ENCODE results near the gene TARS1. TPM values are rescaled to one million over a fixed set of nuclear protein-coding genes. Genes with fewer than 3 reads are reported as not detected.

Gene TARS1
- total and polyA plus RNA-seq, 5 donors from 2014 or later, result 46.7 to 71.3 (median 62.5) TPM

- DNase-seq (no peak), ATAC-seq (ENCODE audit: low read depth in 2 of 2) (no peak)
- H3K4me3 Mint-ChIP-seq, result no peak overlapping the region
- Histone ChIP-seq H3K27me3 (ENCODE audit: control insufficient read depth, insufficient read depth, low read length) (no peaks in the 10 kb centered on the region), H3K36me3 (ENCODE audit: control insufficient read depth, insufficient read depth, low read length) (peaks cover 17% of the 10 kb centered on the region), H3K4me1 (ENCODE audit: control insufficient read depth, insufficient read depth, low read length, poor library complexity, severe bottlenecking) (no peaks in the 10 kb centered on the region), H3K9me3 (ENCODE audit: control insufficient read depth in 2 of 2, low read length in 2 of 2) (no peaks in the 10 kb centered on the region), H3K27ac (ENCODE audit: insufficient read depth, low read length, poor library complexity, severe bottlenecking) (no peak overlapping the region), H3K4me3 (ENCODE audit: low read depth, low read length) (no peak overlapping the region)
- peaks cover 0 to 8% (median 0%) of the 10 kb centered on the region in 7 donors for H3K9me3 Mint-ChIP-seq
- no peaks in the 10 kb centered on the region for H3K27me3 Mint-ChIP-seq
- H3K4me1 Mint-ChIP-seq, result no peaks in the 10 kb centered on the region
- peaks cover 49% of the 10 kb centered on the region for H3K36me3 Mint-ChIP-seq
- H3K27ac Mint-ChIP-seq, result no peak overlapping the region
These were observed 37.1 kb downstream of the TARS1 start for GRCh38 chr5:33477816-33478215.

- Mint-ChIP-seq H3K9me3 (peaks cover 0 to 8% (median 0%) of the 10 kb centered on the region in 7 donors), H3K27ac (peak overlapping the region in 1 of 3 donors; percentile 64), H3K4me3 (no peak overlapping the region), H3K4me1 (no peaks in the 10 kb centered on the region), H3K36me3 (peaks cover 36% of the 10 kb centered on the region), H3K27me3 (no peaks in the 10 kb centered on the region)
- no peak overlapping the region for H3K27ac ChIP-seq (ENCODE audit: insufficient read depth, low read length, poor library complexity, severe bottlenecking)
- peaks cover 15% of the 10 kb centered on the region for H3K36me3 ChIP-seq (ENCODE audit: control insufficient read depth, insufficient read depth, low read length)
- H3K4me3 ChIP-seq (ENCODE audit: low read depth, low read length), result no peak overlapping the region
- no peaks in the 10 kb centered on the region for H3K27me3 ChIP-seq (ENCODE audit: control insufficient read depth, insufficient read depth, low read length)
- DNase-seq, result no peak
- no peak for ATAC-seq (ENCODE audit: low read depth in 2 of 2)
- no peaks in the 10 kb centered on the region for H3K4me1 ChIP-seq (ENCODE audit: control insufficient read depth, insufficient read depth, low read length, poor library complexity, severe bottlenecking)
- no peaks in the 10 kb centered on the region for H3K9me3 ChIP-seq (ENCODE audit: control insufficient read depth in 2 of 2, low read length in 2 of 2)
These were observed 38.5 kb downstream of the TARS1 start for GRCh38 chr5:33479311-33479710.

- Mint-ChIP-seq H3K27me3 (no peaks in the 10 kb centered on the region), H3K9me3 (no peaks in the 10 kb centered on the region), H3K36me3 (peaks cover 21% of the 10 kb centered on the region), H3K4me1 (no peaks in the 10 kb centered on the region), H3K27ac (no peak overlapping the region), H3K4me3 (no peak overlapping the region)
- H3K4me1 ChIP-seq (ENCODE audit: control insufficient read depth, insufficient read depth, low read length, poor library complexity, severe bottlenecking), result no peaks in the 10 kb centered on the region
- no peaks in the 10 kb centered on the region for H3K9me3 ChIP-seq (ENCODE audit: control insufficient read depth in 2 of 2, low read length in 2 of 2)
- no peaks in the 10 kb centered on the region for H3K27me3 ChIP-seq (ENCODE audit: control insufficient read depth, insufficient read depth, low read length)
- DNase-seq, result no peak
- no peak overlapping the region for H3K27ac ChIP-seq (ENCODE audit: insufficient read depth, low read length, poor library complexity, severe bottlenecking)
- peaks cover 2% of the 10 kb centered on the region for H3K36me3 ChIP-seq (ENCODE audit: control insufficient read depth, insufficient read depth, low read length)
- H3K4me3 ChIP-seq (ENCODE audit: low read depth, low read length), result no peak overlapping the region
- no peak for ATAC-seq (ENCODE audit: low read depth in 2 of 2)
These were observed 40.1 kb downstream of the TARS1 start for GRCh38 chr5:33480876-33481275.

- peaks cover 8% of the 10 kb centered on the region for H3K36me3 Mint-ChIP-seq
- H3K4me1 ChIP-seq (ENCODE audit: control insufficient read depth, insufficient read depth, low read length, poor library complexity, severe bottlenecking), result no peaks in the 10 kb centered on the region
- H3K27me3 Mint-ChIP-seq, result no peaks in the 10 kb centered on the region
These were observed 41.6 kb downstream of the TARS1 start for GRCh38 chr5:33482335-33482734.

GRCh38 chr5:33487236-33487635 lies 46.5 kb downstream of the TARS1 start:
- Histone ChIP-seq H3K27ac (ENCODE audit: insufficient read depth, low read length, poor library complexity, severe bottlenecking) (no peak overlapping the region), H3K36me3 (ENCODE audit: control insufficient read depth, insufficient read depth, low read length) (no peaks in the 10 kb centered on the region), H3K27me3 (ENCODE audit: control insufficient read depth, insufficient read depth, low read length) (no peaks in the 10 kb centered on the region), H3K9me3 (ENCODE audit: control insufficient read depth in 2 of 2, low read length in 2 of 2) (no peaks in the 10 kb centered on the region), H3K4me3 (ENCODE audit: low read depth, low read length) (no peak overlapping the region), H3K4me1 (ENCODE audit: control insufficient read depth, insufficient read depth, low read length, poor library complexity, severe bottlenecking) (no peaks in the 10 kb centered on the region)
- Mint-ChIP-seq H3K27ac (no peak overlapping the region), H3K36me3 (no peaks in the 10 kb centered on the region), H3K27me3 (peaks cover 11% of the 10 kb centered on the region), H3K4me1 (no peaks in the 10 kb centered on the region), H3K9me3 (no peaks in the 10 kb centered on the region), H3K4me3 (no peak overlapping the region)
- no peak for DNase-seq
- ATAC-seq (ENCODE audit: low read depth in 2 of 2), result no peak

More at GRCh38 chr5:33482335-33482734, 41.6 kb downstream of the TARS1 start:
- DNase-seq, result no peak
- Histone ChIP-seq H3K27me3 (ENCODE audit: control insufficient read depth, insufficient read depth, low read length) (no peaks in the 10 kb centered on the region), H3K27ac (ENCODE audit: insufficient read depth, low read length, poor library complexity, severe bottlenecking) (no peak overlapping the region), H3K36me3 (ENCODE audit: control insufficient read depth, insufficient read depth, low read length) (no peaks in the 10 kb centered on the region), H3K9me3 (ENCODE audit: control insufficient read depth in 2 of 2, low read length in 2 of 2) (no peaks in the 10 kb centered on the region), H3K4me3 (ENCODE audit: low read depth, low read length) (no peak overlapping the region)
- ATAC-seq (ENCODE audit: low read depth in 2 of 2), result no peak
- H3K27ac Mint-ChIP-seq, result no peak overlapping the region
- H3K9me3 Mint-ChIP-seq, result no peaks in the 10 kb centered on the region
- no peaks in the 10 kb centered on the region for H3K4me1 Mint-ChIP-seq
- H3K4me3 Mint-ChIP-seq, result no peak overlapping the region

GRCh38 chr5:33488558-33489355 lies 48.0 kb downstream of the TARS1 start:
- Mint-ChIP-seq H3K9me3 (no peaks in the 10 kb centered on the region), H3K36me3 (no peaks in the 10 kb centered on the region), H3K4me3 (no peak overlapping the region), H3K4me1 (no peaks in the 10 kb centered on the region), H3K27ac (no peak overlapping the region), H3K27me3 (peaks cover 11% of the 10 kb centered on the region)
- H3K36me3 ChIP-seq (ENCODE audit: control insufficient read depth, insufficient read depth, low read length), result no peaks in the 10 kb centered on the region
- ATAC-seq (ENCODE audit: low read depth in 2 of 2) (no peak), DNase-seq (no peak)
- no peak overlapping the region for H3K27ac ChIP-seq (ENCODE audit: insufficient read depth, low read length, poor library complexity, severe bottlenecking)
- H3K4me3 ChIP-seq (ENCODE audit: low read depth, low read length), result no peak overlapping the region
- H3K9me3 ChIP-seq (ENCODE audit: control insufficient read depth in 2 of 2, low read length in 2 of 2), result no peaks in the 10 kb centered on the region
- no peaks in the 10 kb centered on the region for H3K27me3 ChIP-seq (ENCODE audit: control insufficient read depth, insufficient read depth, low read length)
- H3K4me1 ChIP-seq (ENCODE audit: control insufficient read depth, insufficient read depth, low read length, poor library complexity, severe bottlenecking), result no peaks in the 10 kb centered on the region

GRCh38 chr5:33489481-33490067 lies 48.8 kb downstream of the TARS1 start:
- no peaks in the 10 kb centered on the region for H3K36me3 Mint-ChIP-seq
- no peak overlapping the region for H3K27ac Mint-ChIP-seq
- peaks cover 11% of the 10 kb centered on the region for H3K27me3 Mint-ChIP-seq
- no peaks in the 10 kb centered on the region for H3K9me3 Mint-ChIP-seq
- Histone ChIP-seq H3K9me3 (ENCODE audit: control insufficient read depth in 2 of 2, low read length in 2 of 2) (no peaks in the 10 kb centered on the region), H3K27me3 (ENCODE audit: control insufficient read depth, insufficient read depth, low read length) (no peaks in the 10 kb centered on the region), H3K27ac (ENCODE audit: insufficient read depth, low read length, poor library complexity, severe bottlenecking) (no peak overlapping the region), H3K36me3 (ENCODE audit: control insufficient read depth, insufficient read depth, low read length) (no peaks in the 10 kb centered on the region), H3K4me1 (ENCODE audit: control insufficient read depth, insufficient read depth, low read length, poor library complexity, severe bottlenecking) (no peaks in the 10 kb centered on the region), H3K4me3 (ENCODE audit: low read depth, low read length) (no peak overlapping the region)
- peaks cover 0 to 6% (median 0%) of the 10 kb centered on the region in 4 donors for H3K4me1 Mint-ChIP-seq
- no peak for DNase-seq
- H3K4me3 Mint-ChIP-seq, result no peak overlapping the region
- ATAC-seq (ENCODE audit: low read depth in 2 of 2), result no peak

All from CD4-positive, CD25-positive, alpha-beta regulatory T cell (primary cell).